UCSD-AML1 (cell line): ENCODE measurements around the gene OPN1MW.
A peak's percentile ranks its signal among the peaks of the same experiment; 100 is the strongest.
"Not testable (repeated sequence)": the region's sequence is repeated elsewhere in the genome, so short reads cannot be mapped to it uniquely, and the experiment has no call there.

Experiments
- DNase-seq: peaks from one replicate; lab custom pipeline; 2025; ENCODE audit not compliant: unreplicated experiment; lab: John Stamatoyannopoulos, UW

The OPN1MW gene

GRCh38 chrX:154182296-154182695 lies at the start of gene OPN1MW:
Gene OPN1MW, plus strand, starts transcription at chrX:154182596. Its CDS starts 82 bp downstream, at chrX:154182678.
- not testable (repeated sequence) for DNase-seq

GRCh38 chrX:154135458-154136229 lies 46.8 kb upstream of the OPN1MW start:
- no peak for DNase-seq

GRCh38 chrX:154136627-154137161 lies 45.7 kb upstream of the OPN1MW start:
- DNase-seq: peak; percentile 56

GRCh38 chrX:154138857-154139256 lies 43.5 kb upstream of the OPN1MW start:
- DNase-seq: no peak

- DNase-seq: no peak
Observed at GRCh38 chrX:154140206-154140605, 42.2 kb upstream of the OPN1MW start.

GRCh38 chrX:154140742-154141141 lies 41.7 kb upstream of the OPN1MW start:
- DNase-seq: no peak

GRCh38 chrX:154142386-154142785 lies 40.0 kb upstream of the OPN1MW start:
- no peak for DNase-seq

GRCh38 chrX:154142950-154143745 lies 39.2 kb upstream of the OPN1MW start:
- no peak for DNase-seq

GRCh38 chrX:154144010-154144409 lies 38.4 kb upstream of the OPN1MW start, which contains the start of gene OPN1LW:
Gene OPN1LW, plus strand, starts transcription at chrX:154144243. Its CDS starts 41 bp downstream, at chrX:154144284.
- DNase-seq: not testable (repeated sequence)

GRCh38 chrX:154151030-154151429 lies 31.4 kb upstream of the OPN1MW start:
- DNase-seq: not testable (repeated sequence)

GRCh38 chrX:154156221-154156620 lies 26.2 kb upstream of the OPN1MW start:
- DNase-seq: not testable (repeated sequence)

GRCh38 chrX:154157207-154157606 lies 25.2 kb upstream of the OPN1MW start:
- DNase-seq: not testable (repeated sequence)

- not testable (repeated sequence) for DNase-seq
Observed at GRCh38 chrX:154159345-154159744, 23.1 kb upstream of the OPN1MW start.

GRCh38 chrX:154164902-154165301 lies 17.5 kb upstream of the OPN1MW start:
- DNase-seq: not testable (repeated sequence)

GRCh38 chrX:154168384-154168783 lies 14.0 kb upstream of the OPN1MW start:
- DNase-seq: not testable (repeated sequence)

GRCh38 chrX:154172535-154172943 lies 9.9 kb upstream of the OPN1MW start:
- not testable (repeated sequence) for DNase-seq

GRCh38 chrX:154174356-154174755 lies 8.0 kb upstream of the OPN1MW start:
- DNase-seq: not testable (repeated sequence)

- DNase-seq: not testable (repeated sequence)
Observed at GRCh38 chrX:154183794-154184193, 1.4 kb downstream of the OPN1MW start.

- not testable (repeated sequence) for DNase-seq
Observed at GRCh38 chrX:154192846-154193245, 10.4 kb downstream of the OPN1MW start.

- DNase-seq: not testable (repeated sequence)
Observed at GRCh38 chrX:154194316-154194715, 11.9 kb downstream of the OPN1MW start.

- not testable (repeated sequence) for DNase-seq
Observed at GRCh38 chrX:154196466-154196865, 14.1 kb downstream of the OPN1MW start.
